Hepatocyte (in vitro differentiated cells): Measurements from ENCODE around the gene PLSCR1. TPM values are rescaled to one million over a fixed set of nuclear protein-coding genes. Genes with fewer than 3 reads are reported as not detected.
A peak's percentile ranks its signal among the peaks of the same experiment; 100 is the strongest.

Experiments used
- DNase-seq: peaks from one replicate; pipeline ENCODE4 v3.0.0-alpha.2; 2016; ENCODE audit warnings: low spot score
- H2AFZ ChIP-seq: fragments of 200-600 bp; sonication (generic); 2 replicates; pipeline ENCODE4 v1.6.0; 2016; ENCODE audit warnings: antibody characterized with exemption, mild to moderate bottlenecking
- H3K27ac ChIP-seq: fragments of 200-600 bp; sonication (generic); 2 replicates; pipeline ENCODE4 v1.5.1; 2016; ENCODE audit warnings: mild to moderate bottlenecking
- H3K27me3 ChIP-seq: fragments of 200-600 bp; sonication (generic); 2 replicates; pipeline ENCODE4 v1.6.1; 2016
- H3K36me3 ChIP-seq: fragments of 200-600 bp; sonication (generic); replicated peaks from 2 replicates; pipeline ENCODE4 v1.5.1; 2016; ENCODE audit warnings: low read depth; ENCODE audit not compliant: insufficient read depth
- H3K4me1 ChIP-seq: fragments of 200-600 bp; sonication (generic); 2 replicates; pipeline ENCODE4 v1.5.1; 2016; ENCODE audit warnings: mild to moderate bottlenecking, moderate library complexity; ENCODE audit not compliant: insufficient read depth
- H3K4me2 ChIP-seq: fragments of 200-600 bp; sonication (generic); 2 replicates; pipeline ENCODE4 v1.6.0; 2016
- H3K4me3 ChIP-seq: fragments of 200-600 bp; sonication (generic); 2 replicates; pipeline ENCODE4 v1.5.1; 2016; ENCODE audit warnings: mild to moderate bottlenecking
- H3K79me2 ChIP-seq: fragments of 200-600 bp; sonication (generic); 2 replicates; pipeline ENCODE4 v1.6.0; 2017; ENCODE audit warnings: mild to moderate bottlenecking
- H3K9me2 ChIP-seq: fragments of 200-600 bp; sonication (generic); replicated peaks from 2 replicates; pipeline ENCODE4 v1.6.0; 2017; ENCODE audit warnings: mild to moderate bottlenecking; ENCODE audit not compliant: insufficient read depth
- H3K9me3 ChIP-seq: fragments of 200-600 bp; sonication (generic); 2 replicates; pipeline ENCODE4 v1.5.1; 2016; ENCODE audit warnings: low read depth, mild to moderate bottlenecking
- H4K20me1 ChIP-seq: fragments of 200-600 bp; sonication (generic); 2 replicates; pipeline ENCODE4 v1.6.0; 2016; ENCODE audit warnings: mild to moderate bottlenecking; ENCODE audit not compliant: insufficient read depth, poor library complexity, severe bottlenecking
- EZH2 ChIP-seq: fragments of 200-600 bp; sonication (generic); IDR thresholded peaks from 2 replicates; pipeline ENCODE4 v1.6.1; 2016; ENCODE audit warnings: antibody characterized with exemption, mild to moderate bottlenecking, borderline replicate concordance
- EZH2phosphoT487 ChIP-seq: fragments of 200-600 bp; sonication (generic); IDR thresholded peaks from one replicate; pipeline ENCODE4 v1.6.1; 2018; ENCODE audit warnings: antibody characterized with exemption, mild to moderate bottlenecking, low read depth, moderate library complexity; ENCODE audit not compliant: unreplicated experiment, severe bottlenecking
- WGBS: methylation state at CpG from one replicate; pipeline ENCODE4 v1.1.6; 2016; ENCODE audit warnings: low lambda C conversion rate; ENCODE audit errors: missing lambda C conversion rate; 5-methylcytosine and 5-hydroxymethylcytosine counted together
- polyA plus RNA-seq: library from polyadenylated mRNA; unstranded; fragments of >200 nt; fragmentation: Nextera tagmentation; extraction: Ambion mirVana; gene quantifications from 2 replicates; pipeline ENCODE4 v1.2.1, GENCODE V29; 2016
- total RNA-seq: library from RNA; depleted of rRNA; stranded (reverse); fragments of >200 nt; gene quantifications from 2 replicates; pipeline ENCODE4 v1.2.3, GENCODE V29; 2014
- TF ChIP-seq, protein P1 (sequence below): fragments of 200-600 bp; sonication (generic); IDR thresholded peaks from 2 replicates; pipeline ENCODE4 v1.5.1; 2016; ENCODE audit warnings: antibody characterized with exemption, mild to moderate bottlenecking; ENCODE audit not compliant: poor library complexity

Gene PLSCR1
- total and polyA plus RNA-seq, 2 experiments from 2014 or later = 44.9 to 72.6 TPM

DNA sequence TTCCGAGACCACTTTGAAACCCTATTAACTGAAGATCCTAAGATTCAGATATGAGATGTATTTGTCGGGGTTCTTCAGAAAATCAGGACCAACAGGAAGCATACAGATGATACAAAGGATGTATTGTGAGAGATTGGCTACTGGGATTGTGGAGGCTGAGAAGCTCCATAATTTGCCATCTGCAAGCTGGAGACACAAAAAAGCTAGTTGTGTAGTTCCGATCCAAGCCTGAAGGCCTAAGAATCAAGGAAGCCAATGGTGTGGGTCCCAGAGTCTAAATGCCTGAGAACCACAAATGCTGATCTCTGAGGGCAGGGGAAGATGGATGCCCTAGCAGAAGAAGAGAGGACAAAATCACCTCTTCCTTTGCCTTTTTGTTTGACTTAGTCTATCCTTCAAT, 10.9 kb upstream of the PLSCR1 start:
- H3K4me1 ChIP-seq = no peaks in the 10 kb centered on the region
- WGBS = 96% methylated on average over 3 of the region's 3 CpGs
- no peak overlapping the region for H3K4me3 ChIP-seq
- no peak for DNase-seq
- no peaks in the 10 kb centered on the region for H3K79me2 ChIP-seq
- no peaks in the 10 kb centered on the region for H3K9me3 ChIP-seq
- H2AFZ ChIP-seq = no peak overlapping the region
- H3K4me2 ChIP-seq = no peak overlapping the region
- no peaks in the 10 kb centered on the region for H4K20me1 ChIP-seq
- no peaks in the 10 kb centered on the region for H3K36me3 ChIP-seq
- no peaks in the 10 kb centered on the region for H3K9me2 ChIP-seq
- H3K27ac ChIP-seq = no peak overlapping the region
- TF ChIP-seq, protein P1, sequence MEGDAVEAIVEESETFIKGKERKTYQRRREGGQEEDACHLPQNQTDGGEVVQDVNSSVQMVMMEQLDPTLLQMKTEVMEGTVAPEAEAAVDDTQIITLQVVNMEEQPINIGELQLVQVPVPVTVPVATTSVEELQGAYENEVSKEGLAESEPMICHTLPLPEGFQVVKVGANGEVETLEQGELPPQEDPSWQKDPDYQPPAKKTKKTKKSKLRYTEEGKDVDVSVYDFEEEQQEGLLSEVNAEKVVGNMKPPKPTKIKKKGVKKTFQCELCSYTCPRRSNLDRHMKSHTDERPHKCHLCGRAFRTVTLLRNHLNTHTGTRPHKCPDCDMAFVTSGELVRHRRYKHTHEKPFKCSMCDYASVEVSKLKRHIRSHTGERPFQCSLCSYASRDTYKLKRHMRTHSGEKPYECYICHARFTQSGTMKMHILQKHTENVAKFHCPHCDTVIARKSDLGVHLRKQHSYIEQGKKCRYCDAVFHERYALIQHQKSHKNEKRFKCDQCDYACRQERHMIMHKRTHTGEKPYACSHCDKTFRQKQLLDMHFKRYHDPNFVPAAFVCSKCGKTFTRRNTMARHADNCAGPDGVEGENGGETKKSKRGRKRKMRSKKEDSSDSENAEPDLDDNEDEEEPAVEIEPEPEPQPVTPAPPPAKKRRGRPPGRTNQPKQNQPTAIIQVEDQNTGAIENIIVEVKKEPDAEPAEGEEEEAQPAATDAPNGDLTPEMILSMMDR = no peak
- TF ChIP-seq EZH2 = no peak
- TF ChIP-seq EZH2phosphoT487 = no peak
- H3K27me3 ChIP-seq = no peaks in the 10 kb centered on the region

DNA sequence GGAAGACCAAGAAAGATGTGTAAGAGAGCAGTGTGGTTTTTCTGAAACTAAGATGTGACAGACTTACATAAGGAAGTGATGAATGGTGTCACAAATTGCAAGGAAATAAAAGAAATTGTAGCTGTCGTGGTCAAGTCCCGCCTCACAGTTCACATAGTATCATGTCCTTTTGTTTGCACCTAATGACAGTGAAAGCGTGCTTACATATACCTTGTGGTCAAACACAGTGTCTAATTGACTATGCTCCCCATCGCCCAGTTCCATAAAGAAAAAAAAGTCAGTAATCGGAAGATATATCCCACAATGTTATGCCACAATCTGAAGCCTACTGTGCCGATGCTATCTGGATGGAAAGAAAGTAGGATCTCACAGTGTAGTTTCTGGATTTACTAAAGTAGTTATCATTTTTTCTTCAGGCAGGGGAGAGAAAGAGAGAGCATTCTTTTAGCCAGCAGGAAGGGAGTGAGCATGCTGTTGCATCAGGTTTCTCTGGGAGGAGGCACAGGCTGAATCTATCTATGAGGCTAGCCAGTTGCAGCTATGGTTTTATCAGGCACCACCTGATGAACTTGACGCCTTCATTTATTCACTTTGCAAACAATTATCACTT, 9.8 kb upstream of the PLSCR1 start:
- Histone ChIP-seq H3K4me1 (no peaks in the 10 kb centered on the region), H3K27ac (no peak overlapping the region), H3K4me3 (no peak overlapping the region), H4K20me1 (no peaks in the 10 kb centered on the region), H3K4me2 (no peak overlapping the region), H3K36me3 (no peaks in the 10 kb centered on the region), H3K27me3 (no peaks in the 10 kb centered on the region), H3K9me2 (no peaks in the 10 kb centered on the region), H2AFZ (no peak overlapping the region), H3K79me2 (no peaks in the 10 kb centered on the region), H3K9me3 (no peaks in the 10 kb centered on the region)
- TF ChIP-seq, protein P1 = no peak
- TF ChIP-seq EZH2 = no peak
- no peak for TF ChIP-seq EZH2phosphoT487
- no peak for DNase-seq
- 93% methylated on average over 7 of the region's 7 CpGs for WGBS

DNA sequence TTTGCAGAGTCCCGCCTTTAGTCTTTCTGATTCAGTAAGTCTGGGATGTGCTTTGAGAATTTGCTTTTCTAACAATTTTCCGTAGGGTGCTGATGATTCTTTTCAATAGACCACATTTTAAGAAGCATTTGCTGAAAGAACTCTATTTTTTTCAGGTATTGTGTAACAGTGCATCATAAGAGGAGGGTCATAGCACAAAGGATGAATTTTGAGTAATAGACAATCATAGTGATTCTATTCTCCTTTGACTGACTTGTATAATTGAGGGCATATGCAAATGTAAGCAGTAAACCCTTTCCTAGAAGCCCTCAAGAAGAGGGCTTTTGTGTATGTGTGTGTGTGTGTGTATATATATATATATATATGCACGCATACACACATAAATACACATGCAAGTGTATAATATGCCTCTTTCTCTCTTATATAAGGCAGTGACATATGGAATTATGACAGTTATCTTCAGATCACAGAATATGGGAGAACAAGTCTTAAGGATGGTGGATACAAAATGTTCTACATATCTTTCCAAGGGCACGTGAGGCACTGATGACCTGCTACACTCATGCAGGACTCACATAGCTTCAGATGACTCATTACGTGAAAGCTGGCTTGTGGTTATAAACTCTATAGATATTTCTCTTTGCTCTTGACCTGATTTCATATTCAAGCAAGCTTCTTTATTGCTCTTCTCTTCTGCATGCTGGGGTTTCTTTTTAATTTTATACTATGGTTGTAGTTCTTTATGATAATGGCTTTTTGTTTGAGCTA, 6.5 kb upstream of the PLSCR1 start:
- Histone ChIP-seq H3K4me1 (no peaks in the 10 kb centered on the region), H3K27me3 (no peaks in the 10 kb centered on the region), H3K27ac (peak overlapping the region; percentile 12), H3K9me2 (no peaks in the 10 kb centered on the region), H2AFZ (no peak overlapping the region), H4K20me1 (no peaks in the 10 kb centered on the region), H3K4me2 (no peak overlapping the region), H3K4me3 (no peak overlapping the region), H3K9me3 (no peaks in the 10 kb centered on the region), H3K79me2 (no peaks in the 10 kb centered on the region), H3K36me3 (no peaks in the 10 kb centered on the region)
- 73% methylated on average over 5 of the region's 5 CpGs for WGBS
- TF ChIP-seq EZH2phosphoT487 (no peak), EZH2 (no peak)
- TF ChIP-seq, protein P1 = no peak
- peak; percentile 63 for DNase-seq
